WERI-Rb-1 (cell line): ENCODE results near the gene FPR1.

ENCODE experiments used
- DNase-seq: peaks from one replicate; pipeline ENCODE4 v3.0.0-alpha.2; 2020
- H3K27ac ChIP-seq: fragments of 250-450 bp; sonication (Bioruptor Pico); 2 replicates; pipeline ENCODE4 v1.5.1; 2020; ENCODE audit warnings: mild to moderate bottlenecking, moderate library complexity
- H3K27me3 ChIP-seq: fragments of 250-450 bp; sonication (Bioruptor Pico); 2 replicates; pipeline ENCODE4 v1.5.1; 2021; ENCODE audit warnings: mild to moderate bottlenecking, low read depth, moderate library complexity; ENCODE audit not compliant: insufficient read depth, severe bottlenecking
- H3K36me3 ChIP-seq: fragments of 250-450 bp; sonication (Bioruptor Pico); 2 replicates; pipeline ENCODE4 v1.5.1; 2020; ENCODE audit warnings: mild to moderate bottlenecking, moderate library complexity
- H3K4me3 ChIP-seq: 2 replicates; pipeline ENCODE4 v1.5.1; 2011; ENCODE audit warnings: low read depth, mild to moderate bottlenecking, control low read depth, low read length
- H3K9me3 ChIP-seq: fragments of 250-450 bp; sonication (Bioruptor Pico); 2 replicates; pipeline ENCODE4 v1.5.1; 2021; ENCODE audit warnings: mild to moderate bottlenecking, moderate library complexity; ENCODE audit not compliant: severe bottlenecking
- CTCF ChIP-seq: IDR thresholded peaks from 2 replicates; pipeline ENCODE4 v1.5.1; 2011; ENCODE audit warnings: low read depth, mild to moderate bottlenecking, control low read depth, inconsistent platforms, low read length

Gene FPR1

GRCh38 chr19:51761696-51762095, 10.0 kb upstream of the FPR1 start:
- no peak for DNase-seq
- Histone ChIP-seq H3K4me3 (no peak overlapping the region), H3K27me3 (peaks cover 66% of the 10 kb centered on the region), H3K9me3 (no peaks in the 10 kb centered on the region), H3K36me3 (no peaks in the 10 kb centered on the region), H3K27ac (no peak overlapping the region)
- no peak for TF ChIP-seq CTCF

- no peaks in the 10 kb centered on the region for H3K9me3 ChIP-seq
- no peaks in the 10 kb centered on the region for H3K36me3 ChIP-seq
- no peak within 1 kb of the TSS for H3K27ac ChIP-seq
- TF ChIP-seq CTCF: no peak
- peaks cover 63% of the 10 kb centered on the region for H3K27me3 ChIP-seq
- no peak for DNase-seq
- H3K4me3 ChIP-seq: no peak within 1 kb of the TSS
These were observed 9.1 kb upstream of the FPR1 start, which contains the start of gene FPR2 for GRCh38 chr19:51760697-51761356. TSS of gene FPR2 (plus strand) at chr19:51761180. CDS start at chr19:51768659, 7,479 bp downstream.

GRCh38 chr19:51755571-51755970, 3.9 kb upstream of the FPR1 start:
- no peak for DNase-seq
- TF ChIP-seq CTCF: no peak
- H3K36me3 ChIP-seq: no peaks in the 10 kb centered on the region
- H3K9me3 ChIP-seq: peaks cover 6% of the 10 kb centered on the region
- H3K27ac ChIP-seq: no peak overlapping the region
- peaks cover 57% of the 10 kb centered on the region for H3K27me3 ChIP-seq
- H3K4me3 ChIP-seq: no peak overlapping the region

- Histone ChIP-seq H3K36me3 (no peaks in the 10 kb centered on the region), H3K27ac (no peak overlapping the region), H3K27me3 (peaks cover 57% of the 10 kb centered on the region), H3K9me3 (peaks cover 6% of the 10 kb centered on the region), H3K4me3 (no peak overlapping the region)
- no peak for TF ChIP-seq CTCF
- no peak for DNase-seq
These were observed 3.1 kb upstream of the FPR1 start for GRCh38 chr19:51754770-51755169.

GRCh38 chr19:51754109-51754508, 2.4 kb upstream of the FPR1 start:
- no peaks in the 10 kb centered on the region for H3K36me3 ChIP-seq
- peaks cover 62% of the 10 kb centered on the region for H3K27me3 ChIP-seq
- DNase-seq: no peak
- H3K27ac ChIP-seq: no peak overlapping the region
- no peak for TF ChIP-seq CTCF
- peaks cover 6% of the 10 kb centered on the region for H3K9me3 ChIP-seq
- H3K4me3 ChIP-seq: no peak overlapping the region
